COLO668 (cell line): ENCODE results near the gene MTA2.
"Not testable (repeated sequence)": the region's sequence is repeated elsewhere in the genome, so short reads cannot be mapped to it uniquely, and the experiment has no call there.

Experiments
- DNase-seq: peaks from one replicate; lab custom pipeline; 2025; ENCODE audit not compliant: unreplicated experiment; lab: John Stamatoyannopoulos, UW

Gene MTA2

DNA sequence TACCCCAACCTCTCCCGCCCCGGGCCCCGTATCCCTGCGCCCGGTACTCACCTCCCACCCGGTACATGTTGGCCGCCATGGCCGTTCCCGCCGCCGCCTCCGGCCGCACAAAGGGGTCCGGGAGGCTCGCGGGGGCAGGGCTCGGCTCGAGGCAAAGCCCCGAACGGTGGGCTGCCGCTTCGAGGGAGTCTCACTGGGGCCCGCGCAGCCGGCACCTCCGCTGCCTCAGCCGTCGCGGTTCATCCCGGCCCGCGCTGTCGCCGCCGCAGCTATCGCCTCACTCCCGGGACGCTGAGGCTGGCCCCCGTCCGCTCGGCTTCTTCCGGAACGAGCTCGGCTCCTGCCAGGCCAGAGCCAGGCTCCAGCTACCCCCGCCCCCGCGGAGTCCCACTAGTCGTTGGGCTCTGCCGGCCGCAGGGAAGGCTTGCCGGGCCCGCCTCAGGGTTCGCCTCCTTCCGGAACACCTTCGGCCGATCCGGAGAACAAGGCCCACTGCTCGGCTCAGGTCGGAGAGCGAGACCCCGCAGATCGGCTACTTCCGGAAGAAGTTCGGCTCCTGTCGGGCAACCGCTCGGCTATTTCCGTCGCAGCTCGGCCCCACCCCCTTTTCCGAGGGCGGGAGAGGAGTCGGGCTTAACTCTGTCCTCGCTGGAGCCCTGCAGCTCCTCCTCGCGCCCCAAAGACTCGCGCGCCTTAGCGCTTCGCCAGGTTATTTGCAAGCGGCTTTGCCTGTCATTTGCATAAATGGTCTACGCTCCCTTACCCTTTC, at the start of gene MTA2:
Gene MTA2, minus strand, starts transcription at position 494 of the 769 bp plus-strand sequence. Its CDS starts 415 bp downstream, at position 79.
- DNase-seq = peak; percentile 97

DNA sequence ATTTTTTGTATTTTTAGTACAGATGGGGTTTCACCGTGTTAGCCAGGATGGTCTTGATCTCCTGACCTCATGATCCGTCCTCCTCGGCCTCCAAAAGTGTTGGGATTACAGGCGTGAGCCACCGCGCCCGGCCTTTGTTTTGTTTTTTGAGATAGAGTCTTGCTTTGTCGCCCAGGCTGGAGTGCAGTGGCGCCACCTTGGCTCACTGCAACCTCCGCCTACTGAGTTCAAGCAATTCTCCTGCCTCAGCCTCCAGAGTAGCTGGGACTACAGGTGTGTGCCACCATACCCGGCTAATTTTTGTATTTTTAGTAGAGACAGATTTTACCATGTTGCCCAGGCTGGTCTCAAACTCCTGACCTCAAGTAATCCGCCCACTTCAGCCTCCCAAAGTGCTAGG, 48.6 kb upstream of the MTA2 start:
- DNase-seq = not testable (repeated sequence)

DNA sequence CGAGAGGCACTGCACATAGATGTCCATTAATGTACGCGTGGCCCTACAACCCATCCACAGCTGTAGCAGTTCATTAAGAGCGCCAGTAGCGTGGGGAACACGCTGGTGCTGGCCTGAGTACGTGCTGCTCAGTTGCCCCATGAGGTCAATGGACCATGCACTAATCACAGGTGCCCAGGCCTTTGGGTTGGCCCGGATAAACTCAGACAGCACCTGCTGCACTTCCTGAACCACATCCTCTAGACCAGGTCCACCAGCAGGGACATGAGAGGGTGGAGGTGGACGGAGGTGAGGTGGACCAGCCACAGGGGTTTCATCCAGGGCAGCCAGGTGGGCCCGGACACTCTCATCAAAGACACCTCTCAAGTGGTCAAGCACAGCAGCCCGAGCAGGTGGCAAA, 47.8 kb upstream of the MTA2 start:
- DNase-seq = no peak

GRCh38 chr11:62648967-62649364, 47.3 kb upstream of the MTA2 start:
- no peak for DNase-seq

- no peak for DNase-seq
Measured at GRCh38 chr11:62648185-62648966, 46.7 kb upstream of the MTA2 start.

- DNase-seq = no peak
Measured at GRCh38 chr11:62647609-62648005, 45.9 kb upstream of the MTA2 start.

DNA sequence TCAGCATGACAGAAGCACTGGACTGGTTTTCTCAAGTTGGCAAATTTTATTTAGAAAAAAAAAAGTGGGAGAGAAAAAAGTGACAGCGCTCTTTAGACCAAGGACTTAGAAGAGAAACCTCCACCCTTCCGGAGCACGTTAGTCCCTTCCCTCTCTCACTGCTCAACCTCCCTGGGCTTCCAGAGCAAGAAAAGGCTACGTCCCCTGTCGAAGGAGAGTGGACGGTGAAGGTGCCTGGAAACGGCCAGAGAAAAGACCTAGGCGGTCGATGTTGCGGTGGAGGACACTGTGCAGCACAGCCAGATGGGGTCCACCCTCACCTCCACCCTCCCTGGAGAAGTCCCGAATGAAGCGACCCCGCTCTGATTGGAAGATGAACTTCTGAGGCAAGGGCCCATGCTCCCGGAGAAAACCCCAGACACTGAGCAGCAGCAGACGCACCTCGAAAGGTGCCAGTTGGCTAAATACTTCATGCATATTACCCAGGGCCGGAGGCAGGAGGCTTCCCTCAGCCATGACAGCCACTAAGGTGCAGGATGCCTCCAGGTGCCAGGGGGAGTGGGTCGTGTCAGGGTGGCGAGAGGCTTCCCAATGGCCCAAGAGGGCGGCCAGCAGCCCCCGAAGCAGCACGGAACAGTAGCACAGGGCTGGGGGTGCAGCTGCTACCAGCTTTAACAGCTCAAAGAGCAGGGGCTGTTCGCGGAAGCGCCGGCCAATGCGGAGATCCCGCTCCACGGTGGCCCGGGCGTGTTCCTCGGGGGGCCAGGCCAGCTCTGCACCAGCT, 45.4 kb upstream of the MTA2 start:
- no peak for DNase-seq

DNA sequence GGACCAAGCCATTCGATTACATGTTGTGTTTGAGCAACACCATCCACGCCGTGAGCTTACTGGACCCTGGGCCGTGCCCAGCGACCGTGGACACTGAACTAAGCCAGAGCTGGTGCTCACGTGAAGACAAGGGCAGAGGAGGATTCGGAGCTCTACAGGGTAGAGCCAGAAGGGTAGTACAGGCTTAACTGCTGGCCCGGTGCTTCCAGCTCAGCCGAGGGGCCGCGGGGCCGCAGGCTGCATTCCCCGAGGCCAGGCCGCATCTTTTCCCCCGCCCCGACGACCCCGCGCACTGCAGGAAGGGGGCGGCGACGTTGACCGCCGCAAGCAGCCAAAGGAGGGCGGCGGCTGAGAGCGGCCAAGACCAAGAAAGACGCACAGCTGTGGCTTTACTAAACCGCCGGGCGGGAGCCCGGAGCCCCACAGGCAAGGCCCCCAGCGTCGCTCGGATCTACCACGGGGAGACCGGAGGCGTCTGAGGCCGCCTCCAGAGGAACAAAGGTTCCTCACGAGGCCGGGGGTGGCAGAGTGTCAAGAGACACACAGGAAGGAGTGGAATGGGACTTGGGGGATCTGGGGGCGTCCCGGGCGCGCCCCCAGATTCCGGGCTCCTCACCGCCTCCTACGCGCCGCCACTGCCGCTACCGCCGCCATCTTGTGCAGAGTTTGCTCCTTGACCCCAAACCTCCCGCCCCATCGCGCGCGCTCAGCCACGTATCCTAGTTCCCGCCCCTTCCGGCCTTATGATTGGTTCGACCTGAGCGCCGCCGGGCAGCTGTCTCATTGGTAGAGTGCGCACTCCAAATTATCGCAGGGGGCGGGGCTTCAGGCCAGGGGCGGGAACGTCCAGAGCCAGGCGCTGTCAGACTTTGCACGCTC, 44.5 kb upstream of the MTA2 start, which contains the start of gene GANAB:
Gene GANAB, minus strand, starts transcription at position 668 of the 879 bp plus-strand sequence. Its CDS starts 14 bp downstream, at position 654.
- peak; percentile 99 for DNase-seq

DNA sequence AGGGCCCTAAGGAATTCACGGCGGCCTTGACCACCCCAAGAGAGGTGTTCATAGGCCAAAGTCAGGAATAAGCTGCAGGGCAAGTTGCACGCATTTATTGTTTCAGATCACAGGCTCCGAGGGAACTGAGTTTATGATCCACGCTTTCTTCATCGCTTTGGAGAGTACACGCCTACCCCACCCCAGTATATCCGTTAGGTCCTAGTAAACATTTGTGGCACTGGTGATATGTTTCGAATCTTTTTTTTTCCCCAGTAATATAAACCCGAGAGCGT, 43.9 kb upstream of the MTA2 start:
- no peak for DNase-seq

- no peak for DNase-seq
Measured at GRCh38 chr11:62644220-62644619, 42.6 kb upstream of the MTA2 start.

- DNase-seq = no peak
Measured at GRCh38 chr11:62632492-62632891, 30.8 kb upstream of the MTA2 start.

DNA sequence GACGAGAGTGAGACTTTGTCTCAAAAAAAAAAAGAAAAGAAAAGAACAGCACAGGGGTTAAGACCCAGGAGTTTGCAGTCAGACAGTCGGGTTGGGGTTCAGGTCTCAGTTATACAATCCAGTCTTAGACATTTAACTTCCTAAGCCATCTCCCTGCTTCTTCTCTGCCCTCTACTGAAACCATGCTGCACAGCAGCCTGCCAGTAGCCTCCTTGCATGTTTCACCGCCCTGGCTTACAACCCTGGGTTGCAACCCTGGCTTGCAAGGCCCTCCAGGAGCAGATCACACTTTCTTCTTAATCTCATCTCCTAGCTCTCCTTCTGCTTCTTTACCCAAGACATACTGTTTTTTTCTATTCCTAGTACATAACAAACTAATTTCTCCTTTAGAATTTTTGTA, 26.0 kb upstream of the MTA2 start:
- DNase-seq = no peak

DNA sequence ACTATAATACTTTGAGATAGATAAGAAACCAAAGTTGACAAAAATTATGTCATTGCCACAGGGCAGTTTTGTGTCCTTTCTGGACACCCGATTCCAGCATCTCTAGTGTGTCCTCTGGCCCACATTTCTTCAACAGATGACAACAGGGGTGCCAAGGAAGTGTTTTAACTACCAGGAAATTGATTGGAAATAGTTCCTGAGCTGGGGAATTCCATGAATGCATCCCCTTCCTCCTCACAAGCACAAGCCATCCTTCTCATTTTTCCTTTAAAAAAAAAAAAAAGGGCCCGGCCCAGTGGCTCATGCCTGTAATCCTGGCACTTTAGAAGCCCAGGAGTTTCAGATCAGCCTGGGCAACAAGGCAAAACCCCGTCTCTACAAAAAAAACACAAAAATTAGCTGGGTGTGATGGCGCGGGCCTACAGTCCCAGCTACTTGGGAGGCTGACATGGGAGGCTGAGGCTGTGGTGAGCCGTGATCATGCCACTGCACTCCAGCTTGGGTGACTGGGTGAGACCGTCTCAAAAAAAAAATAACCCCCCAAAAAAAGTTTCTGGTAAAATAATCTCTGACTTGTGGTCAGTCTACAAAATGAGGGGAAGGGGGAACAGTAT, 20.9 kb upstream of the MTA2 start:
- DNase-seq = no peak

GRCh38 chr11:62621567-62622470, 20.2 kb upstream of the MTA2 start, which contains the start of gene B3GAT3:
TSS of gene B3GAT3 (minus strand) at chr11:62621986. CDS start at chr11:62621947, 39 bp downstream.
- peak; percentile 99 for DNase-seq

DNA sequence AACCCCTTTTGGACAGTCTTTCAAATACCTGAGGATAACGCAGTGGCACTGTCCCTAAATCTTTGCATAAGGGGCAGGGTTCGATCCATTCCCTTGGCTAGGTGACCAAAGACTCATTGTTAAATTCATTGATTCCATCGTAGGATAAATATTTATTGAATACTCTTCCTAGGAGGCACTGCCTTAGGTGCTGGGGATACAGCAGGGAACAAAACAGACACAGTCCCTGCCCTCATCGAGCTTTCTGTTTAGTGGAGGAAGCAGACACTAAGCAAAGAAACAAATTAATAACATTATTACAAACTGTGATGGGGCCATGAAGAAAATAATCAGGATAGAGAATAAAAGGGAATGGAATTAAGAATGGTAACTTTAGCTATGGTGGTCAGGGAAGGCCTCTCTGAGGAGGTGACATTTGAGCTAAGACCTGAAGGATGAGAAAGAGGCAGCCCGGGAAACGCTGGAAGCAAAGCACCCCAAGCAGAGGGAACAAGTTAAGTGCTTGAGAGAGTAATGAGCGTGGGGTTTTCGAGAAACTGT, 19.4 kb upstream of the MTA2 start:
- DNase-seq = no peak

GRCh38 chr11:62616957-62617356, 15.3 kb upstream of the MTA2 start:
- not testable (repeated sequence) for DNase-seq

DNA sequence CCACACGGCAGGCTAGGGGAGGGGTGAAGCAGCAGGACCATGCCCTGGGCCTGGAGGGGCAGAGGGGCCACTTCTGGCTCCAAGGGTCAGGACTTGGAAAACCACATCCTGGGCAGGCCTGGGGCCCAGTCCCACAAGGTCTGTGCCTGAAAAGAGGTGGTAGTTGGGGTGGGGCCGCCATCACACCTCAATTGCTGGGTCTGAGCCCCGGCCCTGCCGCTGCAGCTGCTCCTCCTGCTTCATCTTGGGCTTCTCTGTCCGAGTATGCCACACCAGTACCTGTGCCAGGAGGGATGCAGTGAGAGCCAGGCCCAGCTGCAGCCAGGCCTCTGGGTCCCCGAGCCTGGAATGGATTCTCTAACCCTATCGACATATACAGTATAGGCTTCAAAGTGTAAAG, 13.9 kb upstream of the MTA2 start:
- DNase-seq = no peak

- DNase-seq = peak; percentile 28
Measured at GRCh38 chr11:62614275-62614674, 12.6 kb upstream of the MTA2 start.

- DNase-seq = no peak
Measured at GRCh38 chr11:62613291-62613778, 11.7 kb upstream of the MTA2 start.
